Activated CD4-positive, alpha-beta T cell treated with anti-CD3 and anti-CD28 coated beads, Interleukin-2, amount 50 U/mL, for 16 hours (primary cell): ENCODE data around the gene ACSM6.
"Not testable (repeated sequence)": the region's sequence is repeated elsewhere in the genome, so short reads cannot be mapped to it uniquely, and the experiment has no call there.

Source experiments
- DNase-seq: peaks from one replicate; pipeline ENCODE4 v3.0.0-alpha.2; 2020

ACSM6 gene

GRCh38 chr10:95193944-95194343, at the start of gene ACSM6:
ACSM6 (plus strand) TSS chr10:95194238; CDS start chr10:95194486, 248 bp downstream.
- no peak for DNase-seq

GRCh38 chr10:95168694-95169093, 25.3 kb upstream of the ACSM6 start:
- DNase-seq, result no peak

GRCh38 chr10:95169522-95169921, 24.5 kb upstream of the ACSM6 start:
- DNase-seq, result no peak

- DNase-seq, result no peak
Observed at GRCh38 chr10:95170790-95171189, 23.2 kb upstream of the ACSM6 start.

- DNase-seq, result no peak
Observed at GRCh38 chr10:95171336-95171735, 22.7 kb upstream of the ACSM6 start.

GRCh38 chr10:95172851-95173250, 21.2 kb upstream of the ACSM6 start:
- no peak for DNase-seq

- no peak for DNase-seq
Observed at GRCh38 chr10:95176101-95176500, 17.9 kb upstream of the ACSM6 start.

- no peak for DNase-seq
Observed at GRCh38 chr10:95177429-95177828, 16.6 kb upstream of the ACSM6 start.

- no peak for DNase-seq
Observed at GRCh38 chr10:95178266-95178665, 15.8 kb upstream of the ACSM6 start.

GRCh38 chr10:95178797-95179196, 15.2 kb upstream of the ACSM6 start:
- DNase-seq, result no peak

- DNase-seq, result no peak
Observed at GRCh38 chr10:95181726-95182125, 12.3 kb upstream of the ACSM6 start.

- peak; percentile 80 for DNase-seq
Observed at GRCh38 chr10:95183271-95184230, 10.5 kb upstream of the ACSM6 start.

GRCh38 chr10:95187617-95188016, 6.4 kb upstream of the ACSM6 start:
- DNase-seq, result no peak

GRCh38 chr10:95188593-95188992, 5.4 kb upstream of the ACSM6 start:
- DNase-seq, result no peak

- no peak for DNase-seq
Observed at GRCh38 chr10:95196046-95196445, 2.0 kb downstream of the ACSM6 start.

GRCh38 chr10:95201736-95202135, 7.7 kb downstream of the ACSM6 start:
- no peak for DNase-seq

GRCh38 chr10:95202865-95203264, 8.8 kb downstream of the ACSM6 start:
- not testable (repeated sequence) for DNase-seq

GRCh38 chr10:95208702-95209391, 14.8 kb downstream of the ACSM6 start:
- DNase-seq, result no peak

- DNase-seq, result no peak
Observed at GRCh38 chr10:95209509-95210127, 15.6 kb downstream of the ACSM6 start.

- no peak for DNase-seq
Observed at GRCh38 chr10:95211606-95212279, 17.7 kb downstream of the ACSM6 start.

- DNase-seq, result no peak
Observed at GRCh38 chr10:95214369-95214768, 20.3 kb downstream of the ACSM6 start.

- no peak for DNase-seq
Observed at GRCh38 chr10:95214793-95215192, 20.8 kb downstream of the ACSM6 start.

- no peak for DNase-seq
Observed at GRCh38 chr10:95217476-95217875, 23.4 kb downstream of the ACSM6 start.
